ENCODE results near the gene PCTP. TPM values are rescaled to one million over a fixed set of nuclear protein-coding genes. Genes with fewer than 3 reads are reported as not detected.

The PCTP gene
- total and polyA plus RNA-seq, 2 of the 4 experiments (the other 2 are of a cell fraction): 11.6 to 12.9 TPM

DNA sequence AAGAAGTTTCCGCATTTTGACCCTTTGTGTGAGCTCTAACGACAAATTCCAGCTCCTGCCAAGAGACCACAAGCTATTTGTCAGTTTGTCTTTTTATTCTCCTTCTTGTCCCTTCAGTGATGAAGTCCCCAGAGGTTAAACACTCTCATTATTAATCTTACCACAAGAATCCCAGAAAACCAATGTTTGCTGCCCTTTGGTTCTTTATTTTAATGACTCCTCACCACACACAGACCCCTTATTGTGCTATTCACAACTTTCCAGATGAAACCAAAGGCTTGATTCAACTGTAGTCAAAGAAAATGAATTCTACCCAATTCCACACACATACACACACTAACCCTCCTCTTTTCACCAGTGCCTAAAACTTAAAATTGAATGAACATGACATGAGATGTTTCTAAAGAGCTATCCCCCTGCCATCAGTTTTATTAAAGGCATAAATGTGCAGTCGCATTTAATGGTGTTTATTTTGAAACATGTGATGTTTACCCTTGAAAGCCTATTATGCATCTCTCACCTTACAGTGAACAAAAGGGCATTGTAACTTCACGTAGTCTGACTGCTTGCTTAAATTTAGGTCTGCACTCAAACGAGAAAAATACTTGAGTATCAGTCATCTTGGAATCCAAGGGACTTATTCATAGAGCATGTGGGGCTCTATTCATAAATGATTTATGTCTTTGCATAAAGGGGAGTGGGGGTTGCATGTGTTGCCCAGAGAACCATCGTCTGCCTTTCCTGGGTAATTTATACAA, 44.1 kb downstream of the PCTP start:
- ChIA-PET POLR2A (ENCODE audit: unreplicated experiment) (no interaction called here), CTCF (no interaction called here)
- Histone ChIP-seq H2AK5ac (ENCODE audit: low read depth, low read length) (no peak overlapping the region), H3K27ac (ENCODE audit: insufficient read depth, low read length) (no peak overlapping the region), H3K36me3 (ENCODE audit: control insufficient read depth, insufficient read depth, low read length) (no peaks in the 10 kb centered on the region), H3K18ac (ENCODE audit: low read depth, low read length) (no peak overlapping the region), H2AFZ (replicated peaks; ENCODE audit: low read length, poor library complexity) (no peak overlapping the region), H3K79me1 (ENCODE audit: low read depth in 1 of 2, low read length in 2 of 2) (no peaks in the 10 kb centered on the region), H4K91ac (ENCODE audit: insufficient read depth, low read depth, low read length) (no peak overlapping the region), H3K23ac (ENCODE audit: low read depth, low read length) (no peak overlapping the region), H3K9me3 (ENCODE audit: control insufficient read depth, insufficient read depth, low read length) (no peaks in the 10 kb centered on the region), H3K4ac (ENCODE audit: low read depth, low read length) (no peak overlapping the region), H2BK5ac (ENCODE audit: low read depth, low read length, poor library complexity, severe bottlenecking) (no peak overlapping the region), H2AK9ac (replicated peaks; ENCODE audit: low read depth, low read length, poor library complexity) (no peak overlapping the region), H4K8ac (ENCODE audit: low read depth in 2 of 2, low read length in 2 of 2) (no peak overlapping the region), H4K5ac (ENCODE audit: low read depth, low read length) (no peak overlapping the region), H3K9ac (ENCODE audit: low read depth, low read length) (no peak overlapping the region), H3K9me1 (ENCODE audit: insufficient read depth, low read length) (no peaks in the 10 kb centered on the region), H4K20me1 (ENCODE audit: insufficient read depth, low read length) (no peaks in the 10 kb centered on the region), H3K4me1 (ENCODE audit: control insufficient read depth, insufficient read depth, low read length) (no peaks in the 10 kb centered on the region), H2BK20ac (ENCODE audit: low read depth, low read length) (no peak overlapping the region), H3K4me2 (ENCODE audit: low read depth, low read length) (no peak overlapping the region), H3K14ac (replicated peaks; ENCODE audit: low read depth, low read length) (no peak overlapping the region), H3K4me3 (ENCODE audit: insufficient read depth, low read depth, low read length) (no peak overlapping the region), H2BK120ac (ENCODE audit: low read depth, low read length) (no peak overlapping the region), H2BK15ac (ENCODE audit: low read depth, low read length) (no peak overlapping the region), H3K56ac (ENCODE audit: extremely low read depth, insufficient read depth, low read length) (no peak overlapping the region), H3K27me3 (ENCODE audit: control insufficient read depth, insufficient read depth, low read length) (no peaks in the 10 kb centered on the region)
- no peak for ATAC-seq (ENCODE audit: low read depth)
- DNase-seq: no peak
- dilution Hi-C loops (cut with HindIII; ENCODE audit: low sequenced_read_pairs, unreplicated experiment): no loop called here
- 43% methylated on average over 2 of the region's 6 CpGs; no CpG with 5 or more reads in 1 of the 2 experiments for WGBS, 2 experiments (ENCODE audit: extremely low coverage in 2 of 2, insufficient read length in 1 of 2)
- intact Hi-C loops (cut with micrococcal nuclease): no loop called here
- in situ Hi-C loops (cut with MboI; ENCODE audit: low sequenced_read_pairs): no loop called here
- TF ChIP-seq MXI1 (IDR thresholded peaks at IDR 0.05; ENCODE audit: borderline replicate concordance, low read depth, low read length): no peak
- no peak for TF ChIP-seq SMC3 (IDR thresholded peaks at IDR 0.05; ENCODE audit: low read depth, low read length)
- no peak for TF ChIP-seq MAZ (IDR thresholded peaks at IDR 0.05; ENCODE audit: borderline replicate concordance, low read depth, low read length)
- no peak for TF ChIP-seq RFX5 (IDR thresholded peaks at IDR 0.05; ENCODE audit: low read depth, low read length)
- TF ChIP-seq CEBPB (IDR thresholded peaks at IDR 0.05; ENCODE audit: low read depth, low read length): no peak
- TF ChIP-seq FOS (IDR thresholded peaks at IDR 0.05; ENCODE audit: low read depth, low read length): no peak
- no peak for TF ChIP-seq MAFK (IDR thresholded peaks at IDR 0.05; ENCODE audit: low read depth, low read length)
- no peak for TF ChIP-seq RCOR1 (IDR thresholded peaks at IDR 0.05; ENCODE audit: insufficient replicate concordance, low read length)
- TF ChIP-seq, protein P1, sequence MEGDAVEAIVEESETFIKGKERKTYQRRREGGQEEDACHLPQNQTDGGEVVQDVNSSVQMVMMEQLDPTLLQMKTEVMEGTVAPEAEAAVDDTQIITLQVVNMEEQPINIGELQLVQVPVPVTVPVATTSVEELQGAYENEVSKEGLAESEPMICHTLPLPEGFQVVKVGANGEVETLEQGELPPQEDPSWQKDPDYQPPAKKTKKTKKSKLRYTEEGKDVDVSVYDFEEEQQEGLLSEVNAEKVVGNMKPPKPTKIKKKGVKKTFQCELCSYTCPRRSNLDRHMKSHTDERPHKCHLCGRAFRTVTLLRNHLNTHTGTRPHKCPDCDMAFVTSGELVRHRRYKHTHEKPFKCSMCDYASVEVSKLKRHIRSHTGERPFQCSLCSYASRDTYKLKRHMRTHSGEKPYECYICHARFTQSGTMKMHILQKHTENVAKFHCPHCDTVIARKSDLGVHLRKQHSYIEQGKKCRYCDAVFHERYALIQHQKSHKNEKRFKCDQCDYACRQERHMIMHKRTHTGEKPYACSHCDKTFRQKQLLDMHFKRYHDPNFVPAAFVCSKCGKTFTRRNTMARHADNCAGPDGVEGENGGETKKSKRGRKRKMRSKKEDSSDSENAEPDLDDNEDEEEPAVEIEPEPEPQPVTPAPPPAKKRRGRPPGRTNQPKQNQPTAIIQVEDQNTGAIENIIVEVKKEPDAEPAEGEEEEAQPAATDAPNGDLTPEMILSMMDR (conservative IDR thresholded peaks at IDR 0.05; ENCODE audit: low read depth, low read length): no peak
- no peak for TF ChIP-seq RAD21 (IDR thresholded peaks at IDR 0.05; ENCODE audit: low read length)
- TF ChIP-seq BHLHE40 (IDR thresholded peaks at IDR 0.05; ENCODE audit: low read depth, low read length): no peak
- TF ChIP-seq POLR2A (IDR thresholded peaks at IDR 0.05; ENCODE audit: low read depth, low read length): no peak
- TF ChIP-seq, protein P2, sequence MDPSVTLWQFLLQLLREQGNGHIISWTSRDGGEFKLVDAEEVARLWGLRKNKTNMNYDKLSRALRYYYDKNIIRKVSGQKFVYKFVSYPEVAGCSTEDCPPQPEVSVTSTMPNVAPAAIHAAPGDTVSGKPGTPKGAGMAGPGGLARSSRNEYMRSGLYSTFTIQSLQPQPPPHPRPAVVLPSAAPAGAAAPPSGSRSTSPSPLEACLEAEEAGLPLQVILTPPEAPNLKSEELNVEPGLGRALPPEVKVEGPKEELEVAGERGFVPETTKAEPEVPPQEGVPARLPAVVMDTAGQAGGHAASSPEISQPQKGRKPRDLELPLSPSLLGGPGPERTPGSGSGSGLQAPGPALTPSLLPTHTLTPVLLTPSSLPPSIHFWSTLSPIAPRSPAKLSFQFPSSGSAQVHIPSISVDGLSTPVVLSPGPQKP (IDR thresholded peaks at IDR 0.05; ENCODE audit: borderline replicate concordance, low read depth, low read length): no peak
- TF ChIP-seq CHD1 (IDR thresholded peaks at IDR 0.05; ENCODE audit: low read depth, low read length): no peak
- TF ChIP-seq NFE2L2 (IDR thresholded peaks at IDR 0.05; ENCODE audit: low read depth, low read length): no peak
- TF ChIP-seq, protein P3, sequence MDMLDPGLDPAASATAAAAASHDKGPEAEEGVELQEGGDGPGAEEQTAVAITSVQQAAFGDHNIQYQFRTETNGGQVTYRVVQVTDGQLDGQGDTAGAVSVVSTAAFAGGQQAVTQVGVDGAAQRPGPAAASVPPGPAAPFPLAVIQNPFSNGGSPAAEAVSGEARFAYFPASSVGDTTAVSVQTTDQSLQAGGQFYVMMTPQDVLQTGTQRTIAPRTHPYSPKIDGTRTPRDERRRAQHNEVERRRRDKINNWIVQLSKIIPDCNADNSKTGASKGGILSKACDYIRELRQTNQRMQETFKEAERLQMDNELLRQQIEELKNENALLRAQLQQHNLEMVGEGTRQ (IDR thresholded peaks at IDR 0.05; ENCODE audit: low read depth, low read length): no peak
- no TSS peak for BruUV-seq (replicated peaks)

Data from IMR-90 (cell line).